ENCODE measurements around the gene CSRP1. TPM values are rescaled to one million over a fixed set of nuclear protein-coding genes. Genes with fewer than 3 reads are reported as not detected.

Gene CSRP1
- total RNA-seq (236 TPM), polyA plus RNA-seq (ENCODE audit: insufficient read depth, low read depth, low replicate concordance) (211 TPM)
- long read RNA-seq, donor 1, full-length matches to known transcripts, result 27 of 34 reads
- long read RNA-seq, donor 1, partial matches to known transcripts, result 7 of 34 reads
- long read RNA-seq, donor 1, other reads (novel, unspliced or antisense), result 0 of 34 reads
- long read RNA-seq, donor 2, full-length matches to known transcripts, result 37 of 37 reads
- long read RNA-seq, donor 2, partial matches to known transcripts, result 0 of 37 reads
- long read RNA-seq, donor 2, other reads (novel, unspliced or antisense), result 0 of 37 reads
- long read RNA-seq, donor 3, full-length matches to known transcripts, result 45 of 45 reads
- long read RNA-seq, donor 3, partial matches to known transcripts, result 0 of 45 reads
- long read RNA-seq, donor 3, other reads (novel, unspliced or antisense), result 0 of 45 reads
- long read RNA-seq, donor 4, full-length matches to known transcripts, result 27 of 27 reads
- long read RNA-seq, donor 4, partial matches to known transcripts, result 0 of 27 reads
- long read RNA-seq, donor 4, other reads (novel, unspliced or antisense), result 0 of 27 reads
- long read RNA-seq, donor 5, transcript CSRP1-201 (6 exons, 1,952 nt), result major isoform, 7 of 7 reads
- long read RNA-seq, donor 5, partial matches to known transcripts, result 0 of 7 reads
- long read RNA-seq, donor 5, other reads (novel, unspliced or antisense), result 0 of 7 reads
- long read RNA-seq, donor 6, full-length matches to known transcripts, result 20 of 20 reads
- long read RNA-seq, donor 6, partial matches to known transcripts, result 0 of 20 reads
- long read RNA-seq, donor 6, other reads (novel, unspliced or antisense), result 0 of 20 reads
- long read RNA-seq, donor 7, full-length matches to known transcripts, result 127 of 161 reads
- long read RNA-seq, donor 7, partial matches to known transcripts, result 6 of 161 reads
- long read RNA-seq, donor 7, other reads (novel, unspliced or antisense), result 28 of 161 reads
- long read RNA-seq, donor 8, full-length matches to known transcripts, result 34 of 34 reads
- long read RNA-seq, donor 8, partial matches to known transcripts, result 0 of 34 reads
- long read RNA-seq, donor 8, other reads (novel, unspliced or antisense), result 0 of 34 reads
- long read RNA-seq, donor 9, transcript CSRP1-201 (6 exons, 1,952 nt), result major isoform, 8 of 8 reads
- long read RNA-seq, donor 9, partial matches to known transcripts, result 0 of 8 reads
- long read RNA-seq, donor 9, other reads (novel, unspliced or antisense), result 0 of 8 reads
- long read RNA-seq, donor 10, full-length matches to known transcripts, result 30 of 30 reads
- long read RNA-seq, donor 10, partial matches to known transcripts, result 0 of 30 reads
- long read RNA-seq, donor 10, other reads (novel, unspliced or antisense), result 0 of 30 reads

GRCh38 chr1:201506557-201507359 lies at the start of gene CSRP1:
Gene CSRP1 (minus strand): TSS chr1:201507123. CDS start chr1:201496303, 10,820 bp downstream.
- Histone ChIP-seq H3K4me1 (ENCODE audit: control insufficient read depth in 2 of 3, insufficient read depth in 2 of 3, low read depth in 1 of 3, low read length in 3 of 3) (peaks cover 23 to 29% (median 23%) of the 10 kb centered on the region in 3 donors), H3K9me3 (ENCODE audit: control insufficient read depth in 2 of 3, insufficient read depth in 1 of 3, low read length in 3 of 3) (no peaks in the 10 kb centered on the region), H3K36me3 (ENCODE audit: control insufficient read depth in 2 of 3, insufficient read depth in 3 of 3, low read length in 3 of 3) (no peaks in the 10 kb centered on the region), H3K27ac (ENCODE audit: low read depth in 2 of 2, low read length in 2 of 2) (peak within 1 kb of the TSS; percentile 95 to 96), H3K9ac (ENCODE audit: low read length in 3 of 3) (peak within 1 kb of the TSS; percentile 47 to 93 (median 80)), H3K4me3 (ENCODE audit: low read length in 3 of 3) (peak within 1 kb of the TSS; percentile 56 to 88 (median 81)), H3K27me3 (ENCODE audit: control insufficient read depth, insufficient read depth, low read length) (no peaks in the 10 kb centered on the region)
- peak; percentile 12 for TF ChIP-seq CTCF (IDR thresholded peaks at IDR 0.05; ENCODE audit: borderline replicate concordance, extremely low read depth, insufficient read depth)
- peak; percentile 81 to 97 (median 90) for DNase-seq
- intact Hi-C loops (cut with DNase I), result no loop called here
- FAIRE-seq, result no peak

DNA sequence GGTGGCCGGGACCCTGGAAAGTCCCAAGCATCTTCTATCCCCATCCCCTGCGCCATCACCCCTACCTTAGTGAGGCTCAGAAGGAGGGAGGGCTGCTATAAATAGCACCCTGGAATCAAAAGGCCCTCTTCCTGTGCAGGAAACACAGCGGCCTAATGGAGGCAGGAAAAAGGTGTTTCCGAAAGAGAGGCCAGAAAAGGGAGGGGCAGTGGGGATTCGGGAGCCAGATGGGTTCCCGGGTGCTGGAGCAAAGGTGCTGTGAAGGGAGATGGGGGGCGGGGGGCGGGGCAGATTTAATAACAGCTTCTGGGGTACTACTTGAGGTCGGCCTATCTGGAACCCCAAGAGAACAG lies 48.6 kb upstream of the CSRP1 start:
- H3K9me3 ChIP-seq (ENCODE audit: control insufficient read depth in 2 of 3, insufficient read depth in 1 of 3, low read length in 3 of 3), result no peaks in the 10 kb centered on the region
- no peaks in the 10 kb centered on the region for H3K36me3 ChIP-seq (ENCODE audit: control insufficient read depth in 2 of 3, insufficient read depth in 3 of 3, low read length in 3 of 3)
- H3K27ac ChIP-seq (ENCODE audit: low read depth in 2 of 2, low read length in 2 of 2), result no peak overlapping the region
- no peaks in the 10 kb centered on the region for H3K27me3 ChIP-seq (ENCODE audit: control insufficient read depth, insufficient read depth, low read length)
- no peak for TF ChIP-seq CTCF (IDR thresholded peaks at IDR 0.05; ENCODE audit: borderline replicate concordance, extremely low read depth, insufficient read depth)
- DNase-seq, result peak in 2 of 5 donors; percentile 27 to 29
- FAIRE-seq, result no peak
- no peak overlapping the region for H3K9ac ChIP-seq (ENCODE audit: low read length in 3 of 3)
- peaks cover 0 to 4% (median 0%) of the 10 kb centered on the region in 3 donors for H3K4me1 ChIP-seq (ENCODE audit: control insufficient read depth in 2 of 3, insufficient read depth in 2 of 3, low read depth in 1 of 3, low read length in 3 of 3)
- intact Hi-C loops (cut with DNase I), result no loop called here
- H3K4me3 ChIP-seq (ENCODE audit: low read length in 3 of 3), result no peak overlapping the region
